HepG2 (cell line): ENCODE results near the gene PIGBOS1. TPM values are rescaled to one million over a fixed set of nuclear protein-coding genes. Genes with fewer than 3 reads are reported as not detected.
A peak's percentile ranks its signal among the peaks of the same experiment; 100 is the strongest.

Source experiments
- AGO1 ChIP-seq: fragments of 200-400 bp; formaldehyde crosslinking; IDR thresholded peaks from 2 replicates; pipeline ENCODE4 v1.6.1; 2017; ENCODE audit warnings: mild to moderate bottlenecking, low read depth, low read length, moderate library complexity; ENCODE audit not compliant: poor library complexity, severe bottlenecking
- ATF6 ChIP-seq: sonication (generic); formaldehyde crosslinking; conservative IDR thresholded peaks from 2 replicates; pipeline ENCODE4 v1.4.0; 2020; ENCODE audit warnings: missing genetic modification reagents
- BRCA1 ChIP-seq: sonication (generic); formaldehyde crosslinking; IDR thresholded peaks from 2 replicates; pipeline ENCODE4 v1.4.0; 2020; ENCODE audit warnings: missing genetic modification reagents
- BRD4 ChIP-seq: sonication (generic); formaldehyde crosslinking; IDR thresholded peaks from 2 replicates; pipeline ENCODE4 v1.4.0; 2020; ENCODE audit warnings: missing genetic modification reagents
- CCAR2 ChIP-seq: fragments of 200-400 bp; formaldehyde crosslinking; optimal IDR thresholded peaks from 2 replicates; pipeline ENCODE3; 2018; ENCODE audit warnings: low read depth, mild to moderate bottlenecking, low read length, moderate library complexity
- DMAP1 ChIP-seq: IDR thresholded peaks from 2 replicates; pipeline ENCODE4 v1.6.1; 2016
- ELF1 ChIP-seq: sonication (generic); formaldehyde crosslinking; IDR thresholded peaks from 2 replicates; pipeline ENCODE4 v1.4.0; 2020; ENCODE audit warnings: missing genetic modification reagents
- GTF3A ChIP-seq: sonication (generic); formaldehyde crosslinking; conservative IDR thresholded peaks from 2 replicates; pipeline ENCODE4 v1.4.0; 2020; ENCODE audit warnings: mild to moderate bottlenecking, missing genetic modification reagents
- HNRNPK ChIP-seq: fragments of 200-400 bp; formaldehyde crosslinking; IDR thresholded peaks from 2 replicates; pipeline ENCODE4 v1.6.1; 2018; ENCODE audit warnings: low read length, low read depth, moderate library complexity, mild to moderate bottlenecking; ENCODE audit not compliant: poor library complexity, severe bottlenecking
- KLF16 ChIP-seq, 2 experiments: sonication (generic) in 1 of 2; formaldehyde crosslinking in 1 of 2; IDR thresholded peaks; 2 replicates each; pipeline versions ENCODE4 v1.6.1 to v1.8.0; 2016 to 2023; ENCODE audit warnings: missing genetic modification reagents in 2 of 2, missing compliant biosample characterization in 1 of 2
- MLX ChIP-seq: IDR thresholded peaks from 2 replicates; pipeline ENCODE4 v1.6.1; 2016
- RARG ChIP-seq: sonication (generic); formaldehyde crosslinking; IDR thresholded peaks from 2 replicates; pipeline ENCODE4 v1.4.0; 2020; ENCODE audit warnings: low read depth, mild to moderate bottlenecking, missing genetic modification reagents
- SNAI1 ChIP-seq: sonication (generic); formaldehyde crosslinking; IDR thresholded peaks from 2 replicates; pipeline ENCODE4 v1.5.0; 2020; ENCODE audit warnings: mild to moderate bottlenecking, missing genetic modification reagents, borderline replicate concordance
- SNAPC2 ChIP-seq: sonication (generic); formaldehyde crosslinking; IDR thresholded peaks from 2 replicates; pipeline ENCODE4 v1.8.1; 2022; ENCODE audit warnings: mild to moderate bottlenecking, missing genetic modification reagents
- UBTF ChIP-seq: sonication (generic); formaldehyde crosslinking; IDR thresholded peaks from 2 replicates; pipeline ENCODE4 v1.4.0; 2020; ENCODE audit warnings: mild to moderate bottlenecking, missing genetic modification reagents
- ZBTB2 ChIP-seq: sonication (generic); formaldehyde crosslinking; IDR thresholded peaks from 2 replicates; pipeline ENCODE4 v1.8.0; 2022; ENCODE audit warnings: low read depth, missing genetic modification reagents
- ZNF512B ChIP-seq: sonication (generic); formaldehyde crosslinking; IDR thresholded peaks from 2 replicates; pipeline ENCODE4 v1.5.1; 2020; ENCODE audit warnings: missing genetic modification reagents, mild to moderate bottlenecking, borderline replicate concordance
- ZNF788 ChIP-seq: sonication (generic); formaldehyde crosslinking; IDR thresholded peaks from 2 replicates; pipeline ENCODE4 v1.5.0; 2020; ENCODE audit warnings: mild to moderate bottlenecking, missing genetic modification reagents, borderline replicate concordance
- polyA plus RNA-seq, 8 experiments: library from polyadenylated mRNA; depleted of rRNA in 3 of 8; stranded (reverse) in 7 of 8; unstranded in 1 of 8; fragments of >200 nt; fragmentation: Illumina TruSeq in 4 of 8; extraction: Trizol in 4 of 8; gene quantifications; 2 replicates each; pipeline versions ENCODE4 v1.2.1 to v1.2.3, GENCODE V29; 2011 to 2016; ENCODE audit warnings: low read depth in 4 of 8, missing spikeins in 1 of 8, mixed read lengths in 1 of 8; ENCODE audit not compliant: insufficient read depth in 1 of 8
- total RNA-seq, 5 experiments: library from RNA; depleted of rRNA; stranded (reverse); fragments of >200 nt; fragmentation: Illumina TruSeq; extraction: Trizol; gene quantifications; 2 replicates each; pipeline ENCODE4 v1.2.3, GENCODE V29; 2016; ENCODE audit warnings: low read depth in 1 of 5

Gene PIGBOS1
- total and polyA plus RNA-seq, 2 of the 13 experiments (the other 11 are each of a cell fraction or from before 2014, with no cell fraction given): 14.8 to 22.1 TPM

- TF ChIP-seq SNAI1 (CRISPR knock-in tag) (peak; percentile 81; the same call in 1 of the 2 replicates), BRCA1 (CRISPR knock-in tag) (no peak; the same call in 1 of the 2 replicates), ELF1 (CRISPR knock-in tag) (peak; percentile 100), SNAPC2 (peak; percentile 95; the same call in 1 of the 2 replicates), CCAR2 (no peak), ZBTB2 (peak; percentile 82), DMAP1 (CRISPR knock-in tag) (peak; percentile 85; the same call in 1 of the 2 replicates), RARG (0 out of 2 replicates have a peak, but pooled peaks have one; percentile 40), BRD4 (CRISPR knock-in tag) (peak; percentile 57; the same call in 1 of the 2 replicates), UBTF (CRISPR knock-in tag) (peak; percentile 64; the same call in 1 of the 2 replicates), GTF3A (CRISPR knock-in tag) (peak; percentile 77; the same call in 1 of the 2 replicates), ATF6 (0 out of 2 replicates have a peak, but pooled peaks have one; percentile 27), AGO1 (no peak), ZNF788 (CRISPR knock-in tag) (peak; percentile 78; the same call in 1 of the 2 replicates), HNRNPK (no peak), MLX (CRISPR knock-in tag) (no peak), KLF16 (CRISPR knock-in tag; IDR thresholded peaks at IDR 0.05) (peak in 1 of 2 experiments; percentile 95; a peak in 2 of 4 replicates), ZNF512B (0 out of 2 replicates have a peak, but pooled peaks have one; percentile 16)
Observed at GRCh38 chr15:55318588-55319494, at the start of gene PIGBOS1, which contains the start of gene PIGB (continued).
